ENCODE results near the gene ZBTB7C.

- TF ChIP-seq SP1 (IDR thresholded peaks at IDR 0.05) (no peak), ARNT (IDR thresholded peaks at IDR 0.05) (no peak), HDGF (IDR thresholded peaks at IDR 0.05; ENCODE audit: borderline replicate concordance) (no peak), LEF1 (IDR thresholded peaks at IDR 0.05; ENCODE audit: borderline replicate concordance) (no peak), BHLHE40 (IDR thresholded peaks at IDR 0.05; ENCODE audit: borderline replicate concordance) (no peak), FOXK2 (IDR thresholded peaks at IDR 0.05) (no peak)
Observed at GRCh38 chr18:48116873-48117630, 292.1 kb downstream of the ZBTB7C start.
